Adipose tissue (tissue), 3 donors: Measurements from ENCODE around the gene AKAP6. TPM values are rescaled to one million over a fixed set of nuclear protein-coding genes. Genes with fewer than 3 reads are reported as not detected.
"Not testable (repeated sequence)": the region's sequence is repeated elsewhere in the genome, so short reads cannot be mapped to it uniquely, and the experiment has no call there.

Experiments used
- H3K27ac ChIP-seq: one replicate; pipeline ENCODE4 v1.5.1; 2013; ENCODE audit warnings: low read depth, low read length
- WGBS, 3 donors: extraction: QIAGEN DNeasy Blood & Tissue Kit; methylation state at CpG; one replicate each; pipeline ENCODE4 v1.1.7; 2013; 5-methylcytosine and 5-hydroxymethylcytosine counted together
- polyA plus RNA-seq, 3 donors: library from polyadenylated mRNA; stranded (reverse); fragments of 200-250 nt; gene quantifications; one replicate each; pipeline ENCODE4 v1.2.3, GENCODE V29; 2013
- donor health status: healthy with polysubstance abuse.
- donor health status: Bipolar disorder and iron deficiency.
- donor health status: healthy.

AKAP6 gene
- polyA plus RNA-seq, 3 donors: 0.27 to 1.9 (median 0.29) TPM

- 85 to 98% (median 91%) methylated on average over 2 of the region's 2 CpGs for WGBS, 3 donors
- no peak overlapping the region for H3K27ac ChIP-seq
Observed at GRCh38 chr14:32576977-32577376, 247.9 kb downstream of the AKAP6 start.

- WGBS, 3 donors: 71 to 77% (median 73%) methylated on average over 1 of the region's 1 CpG
Observed at GRCh38 chr14:32578181-32578580, 249.1 kb downstream of the AKAP6 start.

GRCh38 chr14:32583427-32583826, 254.3 kb downstream of the AKAP6 start:
- WGBS, 3 donors: 81 to 93% (median 85%) methylated on average over 11 to 12 of the region's 13 CpGs
- H3K27ac ChIP-seq: not testable (repeated sequence)

More at GRCh38 chr14:32578181-32578580, 249.1 kb downstream of the AKAP6 start:
- H3K27ac ChIP-seq: no peak overlapping the region

DNA sequence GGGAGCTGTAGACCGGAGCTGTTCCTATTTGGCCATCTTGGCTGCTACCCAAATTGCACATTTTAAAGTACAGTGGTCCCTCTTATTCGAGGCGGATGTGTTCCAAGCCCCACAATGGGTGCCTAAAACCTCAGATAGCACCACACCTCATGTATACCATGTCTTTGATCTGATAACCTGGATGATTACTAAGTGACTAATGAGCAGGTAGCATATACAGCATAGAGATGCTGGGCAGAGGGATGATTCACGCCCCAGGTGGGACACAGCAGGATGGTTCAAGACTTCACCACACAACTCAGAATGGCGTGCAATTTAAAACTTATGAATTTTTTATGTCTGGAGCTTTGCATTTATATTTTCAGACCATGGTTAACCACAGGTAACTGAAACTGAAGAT, 255.0 kb downstream of the AKAP6 start:
- no peak overlapping the region for H3K27ac ChIP-seq
- WGBS, 3 donors: 95 to 99% (median 96%) methylated on average over 5 of the region's 5 CpGs

GRCh38 chr14:32587461-32587860, 258.4 kb downstream of the AKAP6 start:
- 52 to 79% (median 55%) methylated on average over 1 of the region's 1 CpG for WGBS, 3 donors
- H3K27ac ChIP-seq: no peak overlapping the region

DNA sequence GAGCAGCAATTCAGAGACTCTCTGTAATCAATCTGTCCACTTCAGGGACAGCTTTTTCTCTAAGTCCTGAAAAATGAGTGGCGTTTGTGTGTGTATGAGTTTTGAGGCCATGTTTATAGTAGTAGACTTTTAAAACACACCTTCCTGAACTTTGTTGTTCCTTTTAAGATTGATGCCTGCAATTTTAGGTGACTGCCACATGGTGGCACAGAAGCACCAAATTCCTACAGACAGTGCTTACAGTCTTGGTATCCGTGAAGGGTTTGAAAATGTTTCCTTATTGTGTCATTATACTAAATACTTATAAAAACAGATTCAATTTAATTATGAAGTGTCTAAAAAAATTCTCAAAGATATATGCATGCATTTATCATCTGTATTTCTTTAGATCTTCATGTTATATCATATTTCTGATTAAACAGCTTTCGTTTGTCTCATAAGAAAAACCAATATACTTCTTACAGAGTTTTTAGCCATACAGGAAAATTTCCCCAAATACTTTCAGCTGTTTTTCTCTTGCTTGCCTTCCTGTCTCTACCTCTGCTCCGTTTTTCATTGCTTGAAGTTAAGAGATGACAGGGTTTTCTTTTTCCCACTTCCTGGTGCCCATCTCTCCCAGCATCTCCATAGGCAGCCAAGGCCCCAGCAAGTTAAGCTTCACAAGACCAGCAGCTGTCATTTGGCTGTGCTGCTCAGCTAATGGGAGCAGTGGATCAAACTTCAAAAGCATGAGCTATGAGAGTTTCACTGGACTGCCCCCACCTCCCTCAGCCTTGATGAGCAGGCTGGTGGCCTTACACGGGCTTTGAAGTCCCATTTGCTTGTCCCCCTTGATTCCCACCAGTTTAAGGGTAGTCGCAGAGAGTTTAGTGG, 259.6 kb downstream of the AKAP6 start:
- WGBS, 3 donors: 59 to 73% (median 72%) methylated on average over 6 of the region's 6 CpGs

GRCh38 chr14:32590157-32590556, 261.1 kb downstream of the AKAP6 start:
- WGBS, 3 donors: 55 to 74% (median 67%) methylated on average over 1 of the region's 1 CpG
- H3K27ac ChIP-seq: no peak overlapping the region

More for the DNA sequence above, 259.6 kb downstream of the AKAP6 start:
- H3K27ac ChIP-seq: no peak overlapping the region

DNA sequence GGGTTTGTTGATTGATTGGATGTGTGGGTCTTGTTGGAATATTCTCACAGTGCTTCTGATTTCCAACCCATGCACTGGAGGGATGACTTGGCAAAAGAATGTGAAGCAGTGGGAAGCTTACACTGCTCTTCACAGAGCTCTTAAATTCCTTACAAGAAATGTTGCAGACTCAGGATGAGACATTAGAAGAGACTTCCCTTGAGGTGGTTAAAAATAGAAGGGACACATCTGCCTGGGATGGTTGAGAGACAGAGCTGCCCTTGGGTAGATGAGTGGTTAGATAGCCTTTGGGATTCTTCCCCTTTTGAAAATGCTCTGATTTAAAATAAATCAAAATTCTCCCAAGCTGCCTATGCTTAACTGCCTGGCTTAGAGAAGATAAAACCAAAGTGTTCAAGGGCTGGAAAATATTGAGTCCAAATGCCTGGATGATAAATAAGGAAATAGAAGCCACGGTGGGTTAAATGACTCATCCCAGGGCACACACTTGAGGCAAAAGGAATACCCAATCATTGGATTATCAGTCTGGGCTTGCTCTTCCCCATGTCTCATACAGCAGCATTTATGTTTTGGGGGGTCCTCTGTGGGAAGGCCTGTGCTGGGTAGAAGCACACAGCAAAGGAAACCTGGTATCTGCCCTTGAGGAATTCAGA, 264.3 kb downstream of the AKAP6 start:
- WGBS, 3 donors: 36 to 61% (median 48%) methylated on average over 1 of the region's 1 CpG
- no peak overlapping the region for H3K27ac ChIP-seq

GRCh38 chr14:32594766-32595165, 265.7 kb downstream of the AKAP6 start:
- 51 to 82% (median 58%) methylated on average over 3 of the region's 3 CpGs for WGBS, 3 donors
- no peak overlapping the region for H3K27ac ChIP-seq

DNA sequence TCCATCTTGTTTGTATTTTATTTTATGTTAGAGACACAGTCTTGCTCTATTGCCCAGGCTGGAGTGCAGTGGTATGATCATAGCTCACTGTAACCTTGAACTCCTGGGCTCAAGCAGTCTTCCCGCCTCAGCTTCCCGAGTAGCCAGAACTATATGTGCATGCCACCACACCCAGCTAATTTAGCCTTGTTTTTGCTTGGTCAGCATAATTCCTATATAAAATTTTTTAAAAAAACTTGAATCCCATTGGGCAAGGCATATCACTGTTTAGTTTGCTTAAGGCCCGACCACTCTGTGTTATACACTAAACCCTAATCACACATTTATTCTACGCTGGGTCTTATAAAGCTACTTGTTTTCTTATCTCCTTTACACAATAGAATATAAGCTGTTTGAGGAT, 266.4 kb downstream of the AKAP6 start:
- H3K27ac ChIP-seq: no peak overlapping the region
- 89 to 92% (median 92%) methylated on average over 4 of the region's 4 CpGs for WGBS, 3 donors

GRCh38 chr14:32596390-32596789, 267.3 kb downstream of the AKAP6 start:
- no peak overlapping the region for H3K27ac ChIP-seq
- WGBS, 3 donors: 83 to 86% (median 85%) methylated on average over 2 of the region's 2 CpGs

DNA sequence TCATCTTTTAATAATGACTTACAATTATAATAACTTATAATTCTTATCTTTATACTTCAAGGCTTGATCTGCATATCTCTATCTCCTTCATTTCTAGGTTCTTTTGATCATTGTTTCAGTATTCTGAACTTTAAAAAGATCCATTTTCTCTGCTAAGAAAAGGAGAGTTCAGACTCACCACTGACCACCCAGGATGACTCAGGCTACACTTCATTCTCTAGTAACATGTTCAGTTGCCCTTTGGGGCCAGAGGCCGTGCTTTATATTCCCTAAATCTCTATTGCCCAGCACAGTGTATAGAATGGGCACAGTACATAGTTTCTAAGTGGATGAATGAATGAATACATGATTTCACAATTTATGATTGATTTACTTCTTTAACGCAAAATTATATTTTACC, 268.7 kb downstream of the AKAP6 start:
- WGBS, 3 donors: 94 to 95% (median 94%) methylated on average over 2 of the region's 2 CpGs
- no peak overlapping the region for H3K27ac ChIP-seq

DNA sequence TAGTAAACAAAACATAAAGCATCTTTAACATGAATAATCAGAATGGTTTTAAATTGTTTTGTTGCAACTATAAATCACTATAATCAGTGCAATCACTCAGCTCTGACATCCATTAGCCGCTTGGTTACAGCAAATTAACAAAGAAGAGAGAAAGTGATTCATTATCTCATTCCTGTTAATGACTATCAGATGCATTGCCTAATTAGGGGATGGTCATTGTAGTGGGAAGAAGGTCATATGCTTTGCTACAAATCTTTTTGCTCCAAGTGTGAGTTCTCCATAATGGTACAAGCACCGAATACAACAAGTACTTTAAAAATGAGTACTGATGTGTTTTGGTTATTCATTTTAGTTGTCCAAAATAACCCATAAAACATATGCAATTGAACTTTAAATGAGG, 272.0 kb downstream of the AKAP6 start:
- no peak overlapping the region for H3K27ac ChIP-seq
- 83 to 87% (median 87%) methylated on average over 2 of the region's 2 CpGs for WGBS, 3 donors

DNA sequence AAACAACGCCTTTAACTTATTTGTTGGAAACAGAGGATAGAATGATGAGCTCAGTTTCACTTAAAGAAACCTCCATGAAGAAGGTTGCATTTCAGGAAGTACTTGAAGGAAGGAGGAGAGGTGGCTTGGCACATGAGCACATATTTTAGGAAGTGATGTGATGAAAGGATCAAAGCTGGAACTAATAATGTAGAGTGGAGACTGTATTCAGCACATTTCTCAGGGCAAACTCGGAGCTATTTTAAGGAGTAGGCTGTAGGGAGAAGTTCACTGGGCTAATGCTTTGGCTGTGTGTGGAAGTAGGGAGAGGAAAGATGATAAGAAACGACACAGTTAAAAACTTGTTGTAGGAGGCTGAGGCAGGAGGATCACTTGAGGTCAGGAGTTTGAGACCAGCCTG, 272.8 kb downstream of the AKAP6 start:
- no peak overlapping the region for H3K27ac ChIP-seq
- WGBS, 3 donors: 46 to 72% (median 51%) methylated on average over 3 of the region's 3 CpGs

GRCh38 chr14:32602699-32603098, 273.6 kb downstream of the AKAP6 start:
- no peak overlapping the region for H3K27ac ChIP-seq
- 78 to 92% (median 80%) methylated on average over 7 of the region's 7 CpGs for WGBS, 3 donors

- no peak overlapping the region for H3K27ac ChIP-seq
- WGBS, 3 donors: 93 to 95% (median 93%) methylated on average over 2 of the region's 2 CpGs
Observed at GRCh38 chr14:32603992-32604565, 275.0 kb downstream of the AKAP6 start.

GRCh38 chr14:32606301-32606700, 277.2 kb downstream of the AKAP6 start:
- WGBS, 3 donors: 82 to 91% (median 84%) methylated on average over 2 of the region's 2 CpGs
- H3K27ac ChIP-seq: no peak overlapping the region

DNA sequence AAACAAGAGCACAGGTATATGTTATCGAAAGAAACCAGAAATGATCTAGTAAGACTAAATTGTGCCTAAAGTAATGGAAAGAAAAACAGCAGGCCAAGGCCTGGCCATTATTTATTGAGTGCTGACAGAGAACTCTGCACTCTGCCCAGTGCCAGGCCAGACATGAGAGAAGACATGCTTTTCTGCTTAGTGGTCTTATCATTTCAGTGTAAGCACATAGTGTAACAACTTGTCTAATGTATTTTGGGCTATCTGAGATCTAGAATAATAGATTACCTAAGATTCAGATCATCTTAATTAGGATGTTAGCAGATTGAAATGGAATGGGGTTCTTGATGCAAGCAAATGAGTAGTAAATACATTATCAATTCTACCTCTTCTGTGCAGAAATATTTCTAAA, 278.3 kb downstream of the AKAP6 start:
- no peak overlapping the region for H3K27ac ChIP-seq

DNA sequence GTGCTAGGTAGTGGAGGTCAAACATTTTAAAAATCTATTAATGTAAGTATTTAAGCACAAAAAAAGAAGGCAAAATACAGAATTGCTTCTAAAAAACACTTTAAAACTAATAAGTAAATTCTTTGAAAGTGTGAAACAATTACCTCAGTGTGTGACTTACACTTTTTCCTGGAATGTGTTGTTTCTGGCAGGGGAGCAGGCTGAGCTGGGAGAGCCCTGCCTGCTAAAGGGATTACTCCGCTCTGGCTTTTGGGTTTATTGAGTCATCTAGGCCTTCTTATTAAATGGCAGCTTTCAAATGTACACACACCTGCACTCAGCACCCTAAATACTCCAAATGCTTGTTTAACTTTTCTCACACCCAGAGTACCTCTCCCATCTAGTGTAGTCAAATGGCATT, 279.8 kb downstream of the AKAP6 start:
- H3K27ac ChIP-seq: no peak overlapping the region
- whole genome bisulfite sequencing, 3 donors: 66 to 91% (median 85%) methylated on average over 1 of the region's 1 CpG

More for the DNA sequence above, 278.3 kb downstream of the AKAP6 start:
- whole genome bisulfite sequencing, 3 donors: 87 to 94% (median 89%) methylated on average over 1 of the region's 1 CpG
